Stimulated activated effector memory CD8-positive, alpha-beta T cell treated with anti-CD3 and anti-CD28 coated beads, Interleukin-12 subunit alpha, Interleukin-12 subunit beta, amount 100 ng/mL, for 72 hours (primary cell): ENCODE results near the gene CIB2.
A peak's percentile ranks its signal among the peaks of the same experiment; 100 is the strongest.

Experiments used
- ATAC-seq: fragments of 150-1000 bp; cut with Tn5 transposase; 2 replicates; pipeline ENCODE4 v1.10.0; 2021
- DNase-seq, 2 donors: peaks; one replicate each; pipeline ENCODE4 v3.0.0; 2021 to 2022; ENCODE audit warnings: low spot score in 2 of 2
- H3K27ac Mint-ChIP-seq: one replicate; pipeline ENCODE4 v1.8.0; 2022; ENCODE audit warnings: mild to moderate bottlenecking, mixed read lengths
- H3K36me3 Mint-ChIP-seq: one replicate; pipeline ENCODE4 v1.8.0; 2022; ENCODE audit warnings: mild to moderate bottlenecking, mixed read lengths
- H3K4me1 Mint-ChIP-seq: one replicate; pipeline ENCODE4 v1.8.0; 2022; ENCODE audit warnings: mixed read lengths
- H3K4me3 Mint-ChIP-seq: one replicate; pipeline ENCODE4 v1.8.0; 2022; ENCODE audit warnings: mild to moderate bottlenecking, mixed read lengths
- H3K9me3 Mint-ChIP-seq: one replicate; pipeline ENCODE4 v1.8.0; 2022; ENCODE audit warnings: mixed read lengths

CIB2 gene

DNA sequence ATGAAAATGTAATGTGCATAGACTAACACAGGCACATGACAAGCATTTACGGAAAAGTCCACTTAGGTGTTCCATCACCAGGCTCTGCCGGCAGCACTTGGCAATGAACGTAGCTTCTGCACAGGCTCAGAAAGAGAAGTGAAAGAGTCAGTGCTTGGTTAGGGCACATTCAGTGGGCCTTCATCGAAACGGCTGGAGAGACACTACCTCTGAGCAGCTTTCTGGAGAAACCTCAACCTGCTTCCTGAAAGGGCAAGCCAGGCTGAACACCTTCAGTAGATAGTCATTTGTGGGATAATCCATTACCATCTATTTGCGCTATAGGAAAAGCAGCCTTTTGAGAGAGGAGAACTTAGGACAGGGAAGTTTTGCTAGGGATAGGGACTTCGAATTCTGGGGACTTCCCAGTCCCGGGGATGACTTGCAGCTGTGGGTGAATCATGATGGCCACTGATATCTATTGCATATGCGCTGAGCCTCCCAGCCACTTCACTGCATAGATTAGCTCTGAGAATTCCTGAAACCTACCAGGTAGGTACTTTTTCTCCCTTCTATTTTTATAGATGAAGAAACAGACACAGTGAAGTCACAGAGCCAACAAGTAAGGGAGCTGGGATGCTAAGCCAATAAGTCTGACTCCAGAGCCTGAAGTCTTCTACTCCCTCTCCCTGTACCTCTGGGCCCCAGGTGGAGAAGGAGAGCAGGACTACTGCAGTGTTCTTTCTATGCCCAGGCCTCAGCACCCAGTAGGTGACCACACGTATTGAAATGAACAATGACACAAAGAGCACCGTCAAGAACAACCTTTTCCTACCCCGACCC is 43.1 kb downstream of the CIB2 start:
- no peak overlapping the region for H3K4me3 Mint-ChIP-seq

DNA sequence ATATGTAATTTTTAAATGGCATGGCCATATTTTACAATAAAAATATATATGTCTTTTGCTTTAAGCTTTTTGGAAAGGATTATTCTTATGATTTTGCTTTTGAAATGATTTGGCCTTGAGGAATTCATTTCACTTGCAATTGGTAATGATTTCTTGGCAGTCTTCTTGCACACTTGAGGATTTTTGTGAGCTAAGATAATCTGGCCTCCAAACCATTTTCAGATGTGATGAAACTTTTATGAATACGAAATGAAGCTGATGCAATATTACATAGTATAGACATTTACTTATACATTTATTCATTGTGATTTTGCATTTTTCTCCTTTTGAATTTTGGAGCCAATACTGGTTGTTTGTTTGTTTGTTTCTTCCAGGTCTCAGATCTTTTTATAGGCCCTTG is 45.3 kb downstream of the CIB2 start:
- H3K9me3 Mint-ChIP-seq, result no peaks in the 10 kb centered on the region

More for the DNA sequence above, 43.1 kb downstream of the CIB2 start:
- Mint-ChIP-seq H3K4me1 (no peaks in the 10 kb centered on the region), H3K9me3 (no peaks in the 10 kb centered on the region), H3K27ac (peak overlapping the region; percentile 50), H3K36me3 (no peaks in the 10 kb centered on the region)
- DNase-seq (no peak), ATAC-seq (no peak)

DNA sequence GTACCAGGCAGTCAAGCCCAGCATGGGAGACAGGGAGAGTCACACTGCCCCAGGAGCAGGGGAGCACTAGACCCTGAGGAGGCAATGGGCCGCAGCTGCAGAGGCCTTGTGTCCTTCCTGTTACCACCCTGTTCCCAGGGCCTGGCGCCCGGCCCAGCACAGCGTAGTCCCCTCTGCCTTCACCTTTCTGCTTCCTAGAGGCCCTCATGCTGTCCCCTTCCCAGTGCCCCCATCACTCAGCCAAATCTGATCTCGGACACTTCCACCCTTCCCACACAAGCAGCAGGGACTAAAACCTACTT is 46.8 kb downstream of the CIB2 start:
- no peak overlapping the region for H3K4me3 Mint-ChIP-seq
- DNase-seq (no peak), ATAC-seq (no peak)
- H3K36me3 Mint-ChIP-seq, result no peaks in the 10 kb centered on the region
- no peaks in the 10 kb centered on the region for H3K9me3 Mint-ChIP-seq
- H3K4me1 Mint-ChIP-seq, result peaks cover 10% of the 10 kb centered on the region
- H3K27ac Mint-ChIP-seq, result peak overlapping the region; percentile 7

More for the DNA sequence above, 45.3 kb downstream of the CIB2 start:
- DNase-seq (no peak), ATAC-seq (no peak)
- peak overlapping the region; percentile 48 for H3K27ac Mint-ChIP-seq
- no peak overlapping the region for H3K4me3 Mint-ChIP-seq
- H3K36me3 Mint-ChIP-seq, result no peaks in the 10 kb centered on the region
- peaks cover 10% of the 10 kb centered on the region for H3K4me1 Mint-ChIP-seq

GRCh38 chr15:78083687-78084448 is 47.4 kb downstream of the CIB2 start:
- peaks cover 13% of the 10 kb centered on the region for H3K4me1 Mint-ChIP-seq
- no peak for ATAC-seq
- H3K9me3 Mint-ChIP-seq, result no peaks in the 10 kb centered on the region
- H3K4me3 Mint-ChIP-seq, result no peak overlapping the region
- no peaks in the 10 kb centered on the region for H3K36me3 Mint-ChIP-seq
- no peak for DNase-seq
- H3K27ac Mint-ChIP-seq, result peak overlapping the region; percentile 11

DNA sequence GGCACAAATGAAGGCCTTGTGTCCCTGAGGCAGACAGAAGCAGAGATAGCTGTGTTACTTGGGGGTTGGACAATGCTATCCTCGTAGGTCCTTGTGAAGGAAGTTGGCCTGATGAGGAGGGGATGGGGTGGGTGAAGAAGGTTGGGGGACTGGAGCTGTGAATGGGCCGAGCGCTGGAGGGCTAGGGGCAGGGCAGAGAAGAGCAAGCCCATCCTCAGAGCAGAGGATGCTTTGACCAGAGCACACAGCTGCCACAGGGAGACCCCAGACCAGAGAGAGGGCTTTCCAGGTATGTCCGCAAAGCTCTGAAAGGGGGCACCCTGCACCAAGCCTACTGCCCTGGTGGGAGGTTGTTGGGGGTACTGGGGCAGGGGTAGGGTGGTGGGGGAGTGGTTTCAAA is 48.1 kb downstream of the CIB2 start:
- Mint-ChIP-seq H3K4me3 (no peak overlapping the region), H3K4me1 (peaks cover 16% of the 10 kb centered on the region), H3K36me3 (no peaks in the 10 kb centered on the region), H3K9me3 (no peaks in the 10 kb centered on the region), H3K27ac (peak overlapping the region; percentile 11)
- ATAC-seq (no peak), DNase-seq (no peak)

GRCh38 chr15:78082743-78083110 is 48.5 kb downstream of the CIB2 start:
- DNase-seq, result no peak
- Mint-ChIP-seq H3K4me3 (no peak overlapping the region), H3K4me1 (peaks cover 21% of the 10 kb centered on the region), H3K27ac (peak overlapping the region; percentile 11), H3K9me3 (no peaks in the 10 kb centered on the region), H3K36me3 (no peaks in the 10 kb centered on the region)
- ATAC-seq, result no peak

DNA sequence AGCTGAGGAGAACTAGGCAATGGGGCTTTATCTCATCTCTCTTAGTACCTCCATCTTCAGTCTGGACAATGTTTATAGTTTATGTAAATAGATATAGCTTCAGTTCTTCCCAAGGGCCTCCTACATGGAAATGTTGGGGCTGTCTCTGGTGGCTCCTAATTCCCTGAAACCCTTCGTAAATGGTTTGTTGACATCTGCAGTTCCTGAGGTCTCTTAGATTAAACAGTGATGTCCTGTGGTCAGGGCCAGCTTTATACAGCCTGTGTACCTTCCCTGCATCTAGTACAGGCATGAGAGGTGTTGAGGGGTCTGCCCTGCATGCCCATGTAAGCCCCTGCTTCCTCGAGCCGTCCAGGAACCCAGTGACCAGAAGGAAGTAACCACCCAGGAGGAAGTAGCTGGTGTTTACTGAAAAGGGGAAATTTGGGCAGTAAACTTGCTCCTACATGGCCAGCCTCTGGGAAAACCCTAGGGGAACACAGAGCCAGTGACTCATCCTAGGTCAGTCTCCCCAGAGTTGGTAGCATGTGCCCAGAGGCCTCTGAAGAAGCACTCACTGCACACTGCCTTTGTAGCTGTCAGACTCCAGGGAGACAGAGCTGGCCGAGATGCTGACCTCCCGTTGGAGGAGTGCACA is 49.0 kb downstream of the CIB2 start:
- H3K27ac Mint-ChIP-seq, result peak overlapping the region; percentile 11
- H3K4me3 Mint-ChIP-seq, result no peak overlapping the region
- peak; percentile 48 for ATAC-seq
- no peak for DNase-seq
- no peaks in the 10 kb centered on the region for H3K36me3 Mint-ChIP-seq
- no peaks in the 10 kb centered on the region for H3K9me3 Mint-ChIP-seq
- peaks cover 21% of the 10 kb centered on the region for H3K4me1 Mint-ChIP-seq

DNA sequence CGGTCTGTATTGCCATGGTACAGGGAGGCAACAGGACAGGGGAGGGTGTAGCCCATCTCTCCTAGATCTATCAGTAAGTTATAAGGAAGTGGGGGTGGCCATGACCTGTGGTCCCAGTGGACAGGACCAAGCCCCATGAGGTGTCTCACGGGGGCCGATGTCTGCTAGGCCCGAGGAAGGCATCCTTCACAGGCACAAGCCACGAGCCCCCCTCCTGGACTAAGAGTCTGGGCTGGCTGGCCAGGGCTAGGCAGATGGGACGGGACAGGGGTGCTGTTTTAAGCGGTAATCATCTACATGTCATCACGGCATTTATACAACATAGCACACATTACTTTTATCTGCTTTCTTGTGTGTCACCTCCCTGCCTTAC is 51.2 kb downstream of the CIB2 start:
- no peak for DNase-seq
- Mint-ChIP-seq H3K27ac (peak overlapping the region; percentile 79), H3K4me1 (peaks cover 32% of the 10 kb centered on the region), H3K36me3 (peaks cover 11% of the 10 kb centered on the region), H3K9me3 (no peaks in the 10 kb centered on the region), H3K4me3 (no peak overlapping the region)
- ATAC-seq, result no peak

- no peaks in the 10 kb centered on the region for H3K9me3 Mint-ChIP-seq
- H3K4me1 Mint-ChIP-seq, result peaks cover 37% of the 10 kb centered on the region
- ATAC-seq (no peak), DNase-seq (no peak)
- peak overlapping the region; percentile 79 for H3K27ac Mint-ChIP-seq
- peaks cover 11% of the 10 kb centered on the region for H3K36me3 Mint-ChIP-seq
- no peak overlapping the region for H3K4me3 Mint-ChIP-seq
Measured at GRCh38 chr15:78079298-78080087, 51.8 kb downstream of the CIB2 start.

GRCh38 chr15:78077871-78078210 is 53.4 kb downstream of the CIB2 start:
- H3K9me3 Mint-ChIP-seq, result no peaks in the 10 kb centered on the region
- ATAC-seq (peak; percentile 5), DNase-seq (no peak)
- peak overlapping the region; percentile 97 for H3K4me3 Mint-ChIP-seq
- H3K27ac Mint-ChIP-seq, result peak overlapping the region; percentile 86
- peaks cover 46% of the 10 kb centered on the region for H3K4me1 Mint-ChIP-seq
- H3K36me3 Mint-ChIP-seq, result peaks cover 11% of the 10 kb centered on the region

GRCh38 chr15:78077053-78077870 is 54.0 kb downstream of the CIB2 start, which contains the start of gene TBC1D2B:
TSS of gene TBC1D2B (minus strand) at chr15:78077711. CDS start at chr15:78077652, 59 bp downstream.
- DNase-seq, result peak; percentile 49 to 81
- Mint-ChIP-seq H3K4me1 (peaks cover 46% of the 10 kb centered on the region), H3K9me3 (no peaks in the 10 kb centered on the region), H3K27ac (peak within 1 kb of the TSS; percentile 94), H3K4me3 (peak within 1 kb of the TSS; percentile 97), H3K36me3 (peaks cover 11% of the 10 kb centered on the region)
- ATAC-seq, result peak; percentile 86

- H3K4me1 Mint-ChIP-seq, result peaks cover 50% of the 10 kb centered on the region
- H3K27ac Mint-ChIP-seq, result peak overlapping the region; percentile 94
- no peak for DNase-seq
Measured at GRCh38 chr15:78076231-78077052, 54.8 kb downstream of the CIB2 start.

GRCh38 chr15:78075490-78076230 is 55.6 kb downstream of the CIB2 start:
- Mint-ChIP-seq H3K36me3 (peaks cover 11% of the 10 kb centered on the region), H3K9me3 (no peaks in the 10 kb centered on the region), H3K4me1 (peaks cover 53% of the 10 kb centered on the region), H3K27ac (peak overlapping the region; percentile 94), H3K4me3 (peak overlapping the region; percentile 97)
- no peak for DNase-seq
- ATAC-seq, result no peak

More at GRCh38 chr15:78076231-78077052, 54.8 kb downstream of the CIB2 start:
- H3K4me3 Mint-ChIP-seq, result peak overlapping the region; percentile 97
- H3K36me3 Mint-ChIP-seq, result peaks cover 11% of the 10 kb centered on the region
- ATAC-seq, result peak; percentile 43
- H3K9me3 Mint-ChIP-seq, result no peaks in the 10 kb centered on the region
